Heart right ventricle (tissue), 16 donors: Measurements from ENCODE around the gene MPRIP. TPM values are rescaled to one million over a fixed set of nuclear protein-coding genes. Genes with fewer than 3 reads are reported as not detected.

ENCODE experiments used
- ATAC-seq, 8 donors: fragments of 200-7000 bp; cut with Tn5 transposase; one replicate each; pipeline ENCODE4 v1.9.1; 2020; ENCODE audit warnings: mild to moderate bottlenecking in 8 of 8, moderate library complexity in 8 of 8, moderate number of reproducible peaks in 1 of 8
- DNase-seq, 2 donors: peaks; one replicate each; pipeline ENCODE4 v3.0.0-alpha.2; 2020
- H3K27ac ChIP-seq, 10 donors: fragments of 200-600 bp; sonication (generic) in 2 of 10; one replicate each; pipeline versions ENCODE4 v1.5.0 to v1.8.0; 2020 to 2022; ENCODE audit warnings: mild to moderate bottlenecking in 3 of 10
- H3K27me3 ChIP-seq, 7 donors: fragments of 200-600 bp; one replicate each; pipeline ENCODE4 v1.8.0; 2021 to 2022; ENCODE audit warnings: mild to moderate bottlenecking in 2 of 7
- H3K36me3 ChIP-seq, 9 donors: fragments of 200-600 bp; sonication (generic) in 1 of 9; one replicate each; pipeline versions ENCODE4 v1.5.0 to v1.8.0; 2020 to 2022; ENCODE audit warnings: mild to moderate bottlenecking in 2 of 9
- H3K4me1 ChIP-seq, 9 donors: fragments of 200-600 bp; sonication (generic) in 1 of 9; one replicate each; pipeline versions ENCODE4 v1.5.0 to v1.8.0; 2020 to 2022; ENCODE audit warnings: mild to moderate bottlenecking in 4 of 9
- H3K4me3 ChIP-seq, 10 donors: fragments of 200-600 bp; sonication (generic) in 2 of 10; one replicate each; pipeline versions ENCODE4 v1.5.0 to v1.8.0; 2020 to 2022; ENCODE audit warnings: mild to moderate bottlenecking in 7 of 10, moderate library complexity in 2 of 10
- H3K9me3 ChIP-seq, 11 donors: fragments of 200-600 bp in 10 of 11; sonication (generic) in 2 of 11; one replicate each; pipeline versions ENCODE4 v1.5.0 to v1.8.0; 2013 to 2022; ENCODE audit warnings: mild to moderate bottlenecking in 2 of 11, control low read depth in 1 of 11, moderate library complexity in 1 of 11
- WGBS, 2 donors: extraction: QIAGEN DNeasy Blood & Tissue Kit; methylation state at CpG; one replicate each; pipeline ENCODE4 v1.1.7; 2013; ENCODE audit warnings: inconsistent platforms in 1 of 2; 5-methylcytosine and 5-hydroxymethylcytosine counted together
- intact Hi-C, 10 donors: fragments of 100-400 bp; cut with DNase I; formaldehyde crosslinking; loops; one replicate each; pipeline versions ENCODE4 v1.11.1 to v1.14.2; 2022
- polyA plus RNA-seq, 2 donors: library from polyadenylated mRNA; stranded (reverse); fragments of 200-250 nt; gene quantifications; one replicate each; pipeline ENCODE4 v1.2.3, GENCODE V29; 2013
- total RNA-seq, 10 donors: library from RNA; stranded (reverse); fragmentation: NEBNext Ultra II Directional in 3 of 10; extraction: Animal tissue kit (Norgen Biotek cat#: 25700) in 3 of 10; gene quantifications; one replicate each; pipeline versions ENCODE4 v1.2.1 to v1.2.4, GENCODE V29; 2021 to 2023
- TF ChIP-seq, protein P1 (sequence below), 9 donors: fragments of 200-600 bp; sonication (generic) in 2 of 9; IDR thresholded peaks; one replicate each; pipeline versions ENCODE4 v1.5.0 to v1.8.0; 2021 to 2022; ENCODE audit warnings: antibody characterized with exemption in 9 of 9, mild to moderate bottlenecking in 5 of 9, moderate library complexity in 1 of 9
- donor health status: Arrhythmogenic right ventricular cardiomyopathy.
- donor health status: ischemic (EF 13 %, LVEDD 7.1; RV severe dilation, severe dysfunction).
- donor health status: healthy with polysubstance abuse.
- donor health status: DM: no; HTN: yes; CAD: no.
- donor health status: DM: no; HTN: no; CAD: no.
- donor health status: ischemic (EF 25% LVEDD 6.9; RV normal size, moderate dysfunction).
- donor health status: ischemic (EF 25% LVEDD 5.7; RV mildly dilated, moderate dysfunction).
- donor health status: healthy.
- donor health status: DM: yes; HTN: yes; CAD: no.
- donor health status: Ischemic cardiomyopathy.
- donor health status: ischemic (EF 35%, LVEDD 5.7; RV mildly dilated, moderate dysfunction).
- donor health status: nonischemic (EF 11% LVEDD 7.7; RV severe dilation, severe dysfunction).
- donor health status: DM: yes; HTN: yes; CAD: no.
- donor health status: PGD.
- donor health status: ischemic (EF 29% LVEDD 5.4; RV normal size, mild dysfunction).
- donor health status: nonischemic (EF 23%, LVEDD 6.1; RV moderate dilation, normal function).

The MPRIP gene
- total and polyA plus RNA-seq, 12 donors = 225 to 409 (median 321) TPM

DNA sequence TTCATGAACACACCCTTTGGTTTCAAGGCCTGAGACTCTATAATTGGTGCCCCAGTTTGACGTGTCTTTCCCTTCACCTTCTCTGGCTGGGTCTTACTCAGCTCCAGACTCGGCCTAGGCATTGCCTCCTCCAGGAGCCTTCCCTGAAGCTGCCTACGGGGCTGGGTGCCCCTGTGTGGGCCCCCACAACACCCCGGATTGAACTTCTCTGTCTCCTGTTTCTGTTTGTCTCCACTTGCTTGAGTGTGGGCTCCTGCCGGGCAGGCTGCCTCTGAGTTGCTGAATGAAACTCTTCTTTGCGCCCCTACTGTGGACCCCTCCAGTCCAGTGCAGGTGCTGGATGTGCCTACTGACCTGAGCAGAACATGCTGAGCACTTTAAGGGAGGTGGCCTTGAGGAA lies 2.3 kb upstream of the MPRIP start:
- TF ChIP-seq, protein P1, sequence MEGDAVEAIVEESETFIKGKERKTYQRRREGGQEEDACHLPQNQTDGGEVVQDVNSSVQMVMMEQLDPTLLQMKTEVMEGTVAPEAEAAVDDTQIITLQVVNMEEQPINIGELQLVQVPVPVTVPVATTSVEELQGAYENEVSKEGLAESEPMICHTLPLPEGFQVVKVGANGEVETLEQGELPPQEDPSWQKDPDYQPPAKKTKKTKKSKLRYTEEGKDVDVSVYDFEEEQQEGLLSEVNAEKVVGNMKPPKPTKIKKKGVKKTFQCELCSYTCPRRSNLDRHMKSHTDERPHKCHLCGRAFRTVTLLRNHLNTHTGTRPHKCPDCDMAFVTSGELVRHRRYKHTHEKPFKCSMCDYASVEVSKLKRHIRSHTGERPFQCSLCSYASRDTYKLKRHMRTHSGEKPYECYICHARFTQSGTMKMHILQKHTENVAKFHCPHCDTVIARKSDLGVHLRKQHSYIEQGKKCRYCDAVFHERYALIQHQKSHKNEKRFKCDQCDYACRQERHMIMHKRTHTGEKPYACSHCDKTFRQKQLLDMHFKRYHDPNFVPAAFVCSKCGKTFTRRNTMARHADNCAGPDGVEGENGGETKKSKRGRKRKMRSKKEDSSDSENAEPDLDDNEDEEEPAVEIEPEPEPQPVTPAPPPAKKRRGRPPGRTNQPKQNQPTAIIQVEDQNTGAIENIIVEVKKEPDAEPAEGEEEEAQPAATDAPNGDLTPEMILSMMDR (IDR thresholded peaks at IDR 0.05) = no peak
- DNase-seq (no peak), ATAC-seq (no peak)
- no peaks in the 10 kb centered on the region for H3K36me3 ChIP-seq
- intact Hi-C loops = loop anchor here in 6 of 10 donors (5.0 to 10.0 kb wide), 6 partner anchors 55 to 87 kb away; no protein-coding TSS in a partner anchor
- peaks cover 4 to 47% (median 39%) of the 10 kb centered on the region in 9 donors for H3K4me1 ChIP-seq
- no peaks in the 10 kb centered on the region for H3K27me3 ChIP-seq
- H3K4me3 ChIP-seq = no peak overlapping the region
- 89 to 93% methylated on average over 6 of the region's 6 CpGs for WGBS, 2 donors
- H3K9me3 ChIP-seq = no peaks in the 10 kb centered on the region
- H3K27ac ChIP-seq = no peak overlapping the region

DNA sequence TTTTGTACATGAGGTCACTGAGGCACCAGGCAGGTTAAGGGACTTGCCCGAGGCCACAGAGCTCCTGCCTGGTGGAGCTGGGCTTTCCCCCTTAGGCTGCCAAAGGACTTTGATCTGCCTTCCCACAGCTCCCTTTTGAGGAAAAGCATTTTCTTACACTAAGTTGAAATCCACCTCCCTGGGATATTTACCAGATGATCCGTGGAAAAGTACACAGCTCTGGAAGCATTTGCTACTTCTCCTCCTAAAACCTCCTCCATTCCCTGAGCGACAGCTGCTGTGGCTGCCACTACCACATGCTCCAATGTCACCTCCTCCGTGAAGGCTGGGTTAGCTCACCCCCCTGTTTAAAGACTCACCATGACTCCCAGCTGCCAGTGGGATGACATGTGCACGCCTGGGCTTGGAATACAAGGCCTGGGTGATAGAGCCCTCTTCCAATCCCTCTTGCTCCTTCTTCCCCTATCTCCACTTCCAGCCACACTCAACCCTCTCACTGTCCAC lies 1.2 kb upstream of the MPRIP start:
- ATAC-seq (peak in 4 of 8 donors; percentile 23 to 32 (median 27)), DNase-seq (peak in 1 of 2 donors; percentile 55)
- intact Hi-C loops = loop anchor here in 5 of 10 donors (5.0 to 10.0 kb wide), 5 partner anchors 54 to 74 kb away; no protein-coding TSS in a partner anchor
- Histone ChIP-seq H3K36me3 (no peaks in the 10 kb centered on the region), H3K27ac (peak overlapping the region in 8 of 10 donors; percentile 44 to 87 (median 72)), H3K27me3 (no peaks in the 10 kb centered on the region), H3K4me1 (peaks cover 4 to 55% (median 49%) of the 10 kb centered on the region in 9 donors), H3K9me3 (no peaks in the 10 kb centered on the region), H3K4me3 (no peak overlapping the region)
- 50 to 75% methylated on average over 5 of the region's 5 CpGs for WGBS, 2 donors
- TF ChIP-seq, protein P1 (IDR thresholded peaks at IDR 0.05) = no peak

DNA sequence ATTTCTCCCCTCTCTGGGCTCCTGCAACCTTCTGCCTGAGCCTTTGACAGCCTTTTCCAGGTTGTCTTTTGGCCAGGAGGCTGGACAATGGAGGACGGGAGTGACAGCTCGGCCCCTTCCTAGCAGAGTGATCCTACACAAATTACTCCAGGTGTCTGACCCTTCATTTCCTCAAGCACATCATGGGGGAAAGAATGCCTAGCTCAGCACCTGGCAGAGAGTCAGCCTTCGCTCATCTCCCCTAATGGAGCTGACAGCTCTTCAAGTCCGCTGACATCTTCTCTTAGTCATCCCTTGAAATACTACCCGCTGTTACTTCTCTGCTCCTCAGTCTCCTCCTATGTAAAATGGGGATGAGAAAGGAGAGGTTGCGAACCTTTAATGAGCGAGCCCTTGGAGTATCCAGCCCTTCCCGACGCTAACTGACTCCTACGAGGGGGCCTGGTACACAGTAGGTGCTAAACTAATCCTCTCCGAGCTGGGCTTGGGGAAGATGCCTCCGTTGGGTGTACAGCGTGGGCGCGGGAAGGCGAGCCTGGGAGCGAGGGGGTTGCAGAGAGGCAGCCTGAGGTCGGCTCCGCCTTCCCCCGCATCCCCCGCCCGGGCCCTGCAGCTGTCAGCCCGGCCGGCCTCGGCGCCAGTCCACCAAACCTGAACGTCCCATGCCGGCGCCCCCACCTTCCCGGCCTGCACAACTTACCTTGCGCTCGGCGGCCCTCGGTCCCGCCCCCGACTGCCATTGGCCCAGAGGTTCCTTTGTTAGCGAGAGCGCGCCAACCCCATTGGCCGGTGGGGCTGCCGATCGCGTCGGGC lies 480 bp upstream of the MPRIP start:
- H3K4me1 ChIP-seq = peaks cover 9 to 55% (median 49%) of the 10 kb centered on the region in 9 donors
- no peaks in the 10 kb centered on the region for H3K9me3 ChIP-seq
- intact Hi-C loops = loop anchor here in 5 of 10 donors (5.0 to 10.0 kb wide), 5 partner anchors 53 to 73 kb away; no protein-coding TSS in a partner anchor
- H3K27ac ChIP-seq = peak overlapping the region in 9 of 10 donors; percentile 44 to 87 (median 71)
- DNase-seq = peak; percentile 99
- 7 to 9% methylated on average over 44 of the region's 44 CpGs for WGBS, 2 donors
- ATAC-seq = peak; percentile 92 to 97 (median 96)
- TF ChIP-seq, protein P1 (IDR thresholded peaks at IDR 0.05) = no peak
- no peaks in the 10 kb centered on the region for H3K27me3 ChIP-seq
- peak overlapping the region in 9 of 10 donors; percentile 36 to 65 (median 55) for H3K4me3 ChIP-seq
- H3K36me3 ChIP-seq = no peaks in the 10 kb centered on the region

DNA sequence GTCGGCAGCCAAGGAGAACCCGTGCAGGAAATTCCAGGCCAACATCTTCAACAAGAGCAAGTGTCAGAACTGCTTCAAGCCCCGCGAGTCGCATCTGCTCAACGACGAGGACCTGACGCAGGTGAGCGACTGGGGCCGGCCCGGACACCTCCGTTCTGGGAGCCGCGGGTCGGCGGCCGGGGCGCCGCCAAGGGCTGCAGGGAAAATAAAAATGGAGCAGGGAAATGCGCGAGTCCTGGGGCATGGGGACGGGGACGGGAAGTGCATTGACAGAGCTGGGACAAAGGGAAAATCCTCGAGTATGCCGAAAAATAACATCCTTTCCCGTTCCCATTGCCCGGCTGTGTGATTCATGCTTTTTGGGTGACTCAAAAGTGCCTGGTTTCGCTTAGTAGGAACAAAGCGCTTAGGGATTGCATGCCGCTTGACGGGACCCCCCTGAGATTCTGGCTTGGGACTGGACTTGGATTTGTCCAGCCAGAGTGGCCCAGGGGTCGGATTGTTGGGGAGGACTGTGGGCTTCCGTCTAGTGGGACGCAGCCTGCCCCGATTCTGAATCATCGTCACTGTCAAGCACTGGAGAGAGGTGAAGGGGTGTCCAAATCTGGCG lies 699 bp downstream of the MPRIP start:
- Histone ChIP-seq H3K36me3 (no peaks in the 10 kb centered on the region), H3K9me3 (no peaks in the 10 kb centered on the region), H3K4me1 (peaks cover 17 to 61% (median 59%) of the 10 kb centered on the region in 9 donors), H3K4me3 (peak overlapping the region; percentile 65 to 90 (median 82)), H3K27ac (peak overlapping the region; percentile 57 to 95 (median 88)), H3K27me3 (no peaks in the 10 kb centered on the region)
- TF ChIP-seq, protein P1 (IDR thresholded peaks at IDR 0.05) = no peak
- DNase-seq = peak in 1 of 2 donors; percentile 35
- WGBS, 2 donors = 1% methylated on average over 37 of the region's 37 CpGs
- ATAC-seq = peak in 1 of 8 donors; percentile 3
- intact Hi-C loops = loop anchor here in 5 of 10 donors (5.0 to 10.0 kb wide), 5 partner anchors 52 to 72 kb away; no protein-coding TSS in a partner anchor
